NOMO-1 (cell line): ENCODE measurements around the gene PACSIN1.
A peak's percentile ranks its signal among the peaks of the same experiment; 100 is the strongest.

Source experiments
- DNase-seq, 2 experiments: peaks; one replicate each; lab custom pipeline; 2025; ENCODE audit not compliant: unreplicated experiment in 2 of 2; lab: John Stamatoyannopoulos, UW

PACSIN1 gene

DNA sequence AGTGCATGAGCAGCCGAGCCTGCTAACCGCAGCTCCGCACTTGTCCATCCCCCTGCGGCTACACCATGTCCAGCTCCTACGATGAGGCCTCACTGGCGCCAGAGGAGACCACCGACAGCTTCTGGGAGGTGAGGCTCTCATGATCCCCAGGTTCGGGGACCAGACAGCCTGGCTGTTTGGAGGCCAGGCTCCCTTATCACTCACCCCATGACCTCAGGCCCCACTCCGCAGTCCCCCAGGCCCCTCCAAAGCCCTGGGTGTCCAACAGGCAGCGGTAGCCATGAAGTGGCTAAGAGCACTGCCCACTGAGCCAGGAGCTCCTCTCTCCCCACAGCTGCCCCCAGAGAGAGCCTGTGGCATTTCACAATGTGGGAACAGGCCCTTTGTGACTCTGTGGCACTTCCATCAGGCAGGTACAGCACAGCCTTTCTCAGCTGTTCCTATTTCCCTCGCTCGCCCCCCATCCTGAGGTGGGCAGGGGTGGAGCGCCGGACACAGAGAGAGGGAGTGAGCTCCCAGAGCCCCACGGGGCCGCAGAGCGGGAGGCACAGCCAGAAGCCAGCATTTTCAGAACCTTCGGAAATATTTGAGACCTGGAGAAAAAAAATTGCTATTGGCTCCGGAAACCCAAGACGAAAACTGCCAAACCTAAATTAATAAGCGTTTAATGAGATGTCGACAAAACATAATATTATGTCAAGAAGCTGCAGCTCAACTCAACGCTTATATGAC lies 60.5 kb downstream of the PACSIN1 start:
- DNase-seq: no peak

DNA sequence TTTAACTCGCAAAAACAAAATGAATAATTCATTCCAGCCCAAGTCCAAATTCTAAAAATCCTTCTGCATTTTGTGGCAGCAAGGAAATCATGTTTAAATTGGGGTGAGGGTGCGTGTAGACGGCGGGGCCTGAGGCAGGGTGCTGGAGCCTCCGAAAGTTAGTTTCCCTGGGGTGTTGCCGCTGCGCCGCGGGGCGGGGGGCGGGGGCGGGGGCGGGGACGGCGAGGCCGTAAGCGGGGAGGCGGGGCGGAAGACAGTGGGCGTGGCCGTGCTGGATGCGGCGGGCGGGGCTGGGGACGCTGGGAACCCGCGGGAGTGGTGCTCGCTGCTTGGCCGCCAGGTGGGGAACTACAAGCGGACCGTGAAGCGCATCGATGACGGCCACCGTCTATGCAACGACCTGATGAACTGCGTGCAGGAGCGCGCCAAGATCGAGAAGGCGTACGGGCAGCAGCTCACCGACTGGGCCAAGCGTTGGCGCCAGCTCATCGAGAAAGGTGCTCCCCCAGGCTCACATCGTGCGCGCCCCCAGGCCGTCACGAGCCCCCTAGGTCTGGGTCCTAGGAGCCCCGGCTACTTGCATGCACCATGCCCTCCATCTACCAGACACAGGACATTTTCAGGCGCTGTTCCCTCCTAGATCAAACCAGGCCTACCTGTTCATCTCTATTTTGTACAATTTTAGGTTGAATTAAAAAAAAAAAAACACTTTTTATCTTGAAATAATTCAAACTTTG lies 61.3 kb downstream of the PACSIN1 start:
- peak; percentile 86 to 93 for DNase-seq

DNA sequence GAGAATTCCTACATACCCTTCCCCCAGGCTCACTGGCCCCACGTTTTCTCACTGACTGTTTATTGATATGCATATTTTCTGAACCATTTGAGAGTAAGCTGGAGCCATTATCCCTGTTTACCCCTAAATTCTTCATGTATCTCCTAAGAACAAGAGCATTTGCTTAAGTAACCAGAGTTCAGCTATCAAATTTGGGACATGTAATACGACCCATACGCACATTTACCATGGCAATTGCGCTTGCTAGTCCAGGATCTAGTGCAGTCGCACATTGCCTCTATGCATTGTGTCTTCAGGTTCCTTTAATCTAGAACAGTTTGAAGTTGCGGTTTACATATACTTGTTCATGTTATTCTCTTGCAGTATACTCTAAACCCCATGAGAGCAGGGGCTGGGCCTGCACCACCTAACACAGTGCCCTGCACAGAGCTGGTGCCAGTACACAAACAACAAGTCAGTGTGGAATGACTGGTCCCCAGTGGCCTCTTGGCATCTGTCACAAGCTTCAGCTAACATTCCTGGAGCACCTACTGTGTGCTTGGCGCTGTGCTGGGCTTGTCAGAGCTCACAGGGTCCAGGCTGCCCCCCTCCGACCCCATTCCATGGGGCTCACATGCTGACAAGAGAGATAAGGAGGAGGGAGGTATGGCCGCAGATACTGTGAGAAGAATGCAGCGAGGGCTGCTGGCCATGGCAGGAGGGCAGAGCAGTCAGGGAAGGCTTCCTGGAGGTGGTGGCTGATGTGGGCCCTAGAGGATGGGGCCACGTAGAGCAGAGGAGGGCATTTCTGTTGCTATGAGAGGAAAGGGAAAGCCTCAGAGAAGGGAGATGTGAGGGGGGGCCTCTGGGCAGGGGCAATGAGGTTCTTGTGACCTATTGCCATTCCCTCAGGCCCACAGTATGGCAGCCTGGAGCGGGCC lies 62.1 kb downstream of the PACSIN1 start:
- no peak for DNase-seq

DNA sequence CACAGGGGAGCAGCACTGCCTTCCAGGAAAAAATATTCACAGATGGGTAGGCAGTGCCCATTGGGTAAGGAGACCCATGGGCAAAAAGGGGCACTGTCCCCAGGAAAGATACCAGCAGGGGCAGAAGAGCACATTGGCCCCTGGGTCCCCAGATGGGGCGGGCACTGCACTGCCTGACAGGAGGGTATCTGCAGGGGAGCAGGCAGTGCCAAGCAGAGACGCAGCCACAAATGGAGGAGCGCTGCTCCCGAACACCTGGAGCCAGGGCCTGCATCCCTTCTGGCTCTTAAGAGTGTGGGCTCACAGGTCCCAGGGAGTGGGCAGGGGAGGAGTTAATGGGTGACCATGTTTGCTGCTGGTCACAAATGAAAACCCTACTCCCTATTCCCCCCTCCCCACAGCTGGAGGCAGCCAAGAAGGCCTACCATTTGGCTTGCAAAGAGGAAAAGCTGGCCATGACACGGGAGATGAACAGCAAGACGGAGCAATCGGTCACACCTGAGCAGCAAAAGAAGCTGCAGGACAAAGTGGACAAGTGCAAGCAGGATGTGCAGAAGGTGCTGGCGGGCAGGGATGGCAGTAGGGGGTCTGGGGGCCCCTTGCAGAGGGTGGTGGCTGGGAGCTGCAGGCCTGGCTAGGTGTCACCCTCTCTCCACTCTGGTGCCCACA lies 63.3 kb downstream of the PACSIN1 start:
- no peak for DNase-seq

DNA sequence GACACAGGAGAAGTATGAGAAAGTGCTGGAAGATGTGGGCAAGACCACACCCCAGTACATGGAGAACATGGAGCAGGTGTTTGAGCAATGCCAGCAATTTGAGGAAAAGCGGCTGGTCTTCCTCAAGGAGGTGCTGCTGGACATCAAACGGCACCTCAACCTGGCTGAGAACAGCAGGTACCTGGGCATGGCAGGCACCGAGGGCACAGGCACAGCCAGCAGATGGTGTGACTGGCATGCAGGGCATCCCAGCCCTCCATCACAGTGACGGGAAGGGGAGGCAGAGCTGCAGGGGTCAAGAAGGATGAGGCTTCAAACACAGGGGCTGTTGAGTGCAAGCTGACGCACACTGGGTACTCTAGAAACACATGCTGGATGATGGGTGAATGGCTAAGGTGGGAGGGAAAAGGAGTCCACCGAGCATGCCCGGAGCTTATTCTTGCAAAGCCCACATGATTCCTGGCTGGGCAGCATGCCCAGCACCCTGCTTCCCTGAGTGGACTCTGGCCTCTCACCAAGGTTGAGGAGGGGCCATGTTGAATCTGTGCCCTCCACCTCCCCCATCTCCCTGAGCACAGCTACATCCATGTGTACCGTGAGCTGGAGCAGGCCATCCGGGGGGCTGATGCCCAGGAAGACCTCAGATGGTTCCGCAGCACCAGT lies 63.9 kb downstream of the PACSIN1 start:
- no peak for DNase-seq

DNA sequence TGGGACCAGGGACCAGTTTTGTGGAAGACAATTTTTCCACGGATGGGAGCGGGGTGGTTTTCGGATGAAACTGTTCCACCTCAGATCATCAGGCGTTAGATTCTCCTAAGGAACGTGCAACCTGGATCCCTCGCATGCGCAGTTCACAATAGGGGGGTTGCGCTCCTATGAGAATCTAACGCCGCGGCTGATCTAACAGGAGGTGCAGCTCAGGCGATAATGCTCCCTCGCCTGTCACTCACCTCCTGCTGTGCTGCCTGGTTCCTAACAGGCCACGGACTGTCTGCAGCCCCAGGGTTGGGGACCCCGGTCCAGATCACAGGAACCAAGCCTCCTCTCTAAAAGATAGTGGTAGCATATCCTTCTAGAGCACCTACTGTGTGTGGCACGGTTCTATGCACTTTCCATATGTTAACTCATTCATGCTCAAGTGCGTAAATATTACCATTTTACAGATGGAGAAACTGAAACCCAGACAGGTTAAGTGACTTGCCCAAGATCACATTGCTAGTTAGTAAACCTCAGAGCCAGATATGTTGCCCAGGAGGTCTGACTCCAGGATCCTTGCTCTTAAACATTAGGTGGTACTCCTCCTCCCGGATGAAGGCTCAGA lies 65.0 kb downstream of the PACSIN1 start:
- DNase-seq: no peak

DNA sequence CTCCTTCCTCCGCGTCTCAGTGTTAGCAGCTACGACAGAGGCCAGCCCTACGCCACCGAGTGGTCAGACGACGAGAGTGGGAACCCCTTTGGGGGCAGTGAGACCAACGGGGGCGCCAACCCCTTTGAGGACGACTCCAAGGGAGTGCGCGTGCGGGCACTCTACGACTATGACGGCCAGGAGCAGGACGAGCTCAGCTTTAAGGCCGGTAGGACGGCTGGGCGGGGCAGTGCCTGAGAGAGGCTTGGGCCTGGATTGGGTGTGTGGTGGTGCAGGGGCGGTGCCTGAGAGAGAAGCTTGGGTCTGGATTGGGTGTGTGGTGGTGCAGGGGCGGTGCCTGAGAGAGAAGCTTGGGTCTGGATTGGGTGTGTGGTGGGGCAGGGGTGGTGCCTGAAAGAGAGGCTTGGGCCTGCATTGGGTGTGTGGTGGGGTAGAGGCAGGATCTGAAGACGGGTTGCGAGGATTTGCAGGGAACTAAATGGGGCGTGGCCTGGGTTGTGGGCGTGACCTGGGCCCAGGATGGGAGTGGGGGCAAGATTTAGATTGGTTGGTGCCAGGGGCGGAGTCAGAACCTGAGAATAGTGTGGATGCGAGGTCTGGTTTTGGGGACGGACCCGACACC lies 65.8 kb downstream of the PACSIN1 start:
- no peak for DNase-seq

DNA sequence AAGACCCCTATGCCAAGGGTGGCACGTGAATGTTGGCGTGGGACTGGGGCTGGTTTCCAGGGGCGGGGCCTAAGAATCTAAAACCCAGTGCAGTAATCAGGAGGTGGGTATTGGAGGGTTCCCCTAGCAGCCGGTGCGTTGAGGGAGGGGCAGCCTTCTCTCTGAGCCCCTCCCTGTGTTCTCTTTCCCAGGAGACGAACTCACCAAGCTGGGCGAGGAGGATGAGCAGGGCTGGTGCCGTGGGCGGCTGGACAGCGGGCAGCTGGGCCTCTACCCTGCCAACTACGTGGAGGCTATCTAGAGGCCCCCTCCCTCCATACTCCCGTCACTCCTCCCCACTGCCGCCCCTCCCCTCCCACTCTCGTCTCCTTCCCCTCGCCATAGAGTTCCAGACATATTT lies 66.4 kb downstream of the PACSIN1 start:
- no peak for DNase-seq

DNA sequence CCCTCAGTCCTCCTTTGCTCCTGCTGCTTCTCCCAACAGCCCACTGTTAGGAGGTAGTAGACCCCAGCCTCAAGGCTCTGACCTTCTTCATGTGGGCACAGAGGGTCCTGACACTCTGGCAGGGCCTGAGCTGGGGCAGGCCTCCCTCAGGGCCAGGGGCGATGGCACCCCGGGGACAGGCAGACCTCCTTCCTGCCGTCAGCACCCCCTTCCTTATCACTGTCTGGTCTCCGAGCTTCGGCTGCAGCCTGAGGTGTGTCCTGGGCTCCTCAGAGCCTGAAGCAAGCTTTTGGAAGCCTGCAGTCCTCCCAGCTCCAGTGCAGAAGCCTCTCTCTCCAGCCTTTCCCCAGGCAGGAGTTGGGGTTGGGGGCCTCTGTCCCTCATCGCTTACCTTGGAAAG lies 68.3 kb downstream of the PACSIN1 start:
- no peak for DNase-seq

DNA sequence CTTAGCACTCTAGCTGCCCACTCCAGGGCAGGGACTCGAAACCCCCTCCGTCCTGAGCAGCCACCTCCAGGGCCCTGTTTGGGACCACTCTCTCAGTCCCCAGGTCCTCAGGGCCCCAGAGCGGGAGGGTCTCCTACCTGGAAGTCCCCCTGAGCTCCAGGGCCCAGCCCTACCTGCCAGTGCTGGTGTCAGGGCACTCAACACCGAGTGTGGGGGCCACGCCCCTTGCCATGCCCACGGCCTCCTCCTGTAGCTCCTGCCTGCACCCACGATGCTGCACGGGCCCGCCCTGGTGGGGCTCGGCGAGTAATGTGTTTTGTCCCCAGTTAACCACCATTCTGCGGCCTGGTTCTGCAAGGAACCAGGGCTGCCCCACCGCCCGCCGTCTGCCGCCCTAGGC lies 68.8 kb downstream of the PACSIN1 start:
- no peak for DNase-seq

DNA sequence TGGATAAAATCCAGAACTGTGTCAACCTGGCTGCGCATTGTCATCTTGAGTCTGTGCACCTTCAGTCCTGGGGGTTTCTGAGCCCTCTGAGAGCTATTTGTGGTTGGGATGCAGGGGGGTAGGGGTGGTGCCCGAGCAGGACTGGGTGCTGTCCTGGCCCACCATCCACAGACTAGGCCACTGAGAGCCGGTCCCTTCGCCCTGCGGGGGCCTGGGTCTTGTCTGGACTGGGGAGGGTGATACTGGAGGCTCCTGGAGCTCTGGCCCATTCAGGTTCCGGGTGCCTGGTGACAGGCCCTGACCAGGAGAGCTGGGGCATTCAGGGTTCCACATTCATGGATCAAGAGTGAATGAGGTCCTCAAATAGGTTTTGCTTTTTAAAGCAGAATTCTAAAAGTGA lies 69.3 kb downstream of the PACSIN1 start:
- DNase-seq: no peak

DNA sequence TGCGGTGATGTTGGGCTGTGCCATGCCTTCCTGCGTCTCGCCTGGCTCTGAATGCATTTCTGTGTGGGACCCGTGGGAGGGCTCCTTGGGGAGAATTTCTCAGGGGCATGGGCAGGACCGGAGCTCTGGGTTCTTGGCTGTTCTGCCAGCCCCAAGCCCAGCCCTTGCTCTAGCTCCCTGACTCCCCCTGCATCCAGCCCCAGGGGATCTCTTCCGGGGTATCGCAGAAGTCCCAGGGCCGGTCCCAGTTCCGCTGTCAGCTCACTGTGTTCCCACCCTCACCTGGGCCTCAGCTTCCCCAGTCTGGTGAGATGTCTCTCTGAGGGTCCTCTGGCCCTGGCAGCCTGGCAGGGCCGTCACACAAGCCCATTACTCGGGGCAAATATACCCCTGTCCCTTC lies 69.8 kb downstream of the PACSIN1 start:
- DNase-seq: no peak

DNA sequence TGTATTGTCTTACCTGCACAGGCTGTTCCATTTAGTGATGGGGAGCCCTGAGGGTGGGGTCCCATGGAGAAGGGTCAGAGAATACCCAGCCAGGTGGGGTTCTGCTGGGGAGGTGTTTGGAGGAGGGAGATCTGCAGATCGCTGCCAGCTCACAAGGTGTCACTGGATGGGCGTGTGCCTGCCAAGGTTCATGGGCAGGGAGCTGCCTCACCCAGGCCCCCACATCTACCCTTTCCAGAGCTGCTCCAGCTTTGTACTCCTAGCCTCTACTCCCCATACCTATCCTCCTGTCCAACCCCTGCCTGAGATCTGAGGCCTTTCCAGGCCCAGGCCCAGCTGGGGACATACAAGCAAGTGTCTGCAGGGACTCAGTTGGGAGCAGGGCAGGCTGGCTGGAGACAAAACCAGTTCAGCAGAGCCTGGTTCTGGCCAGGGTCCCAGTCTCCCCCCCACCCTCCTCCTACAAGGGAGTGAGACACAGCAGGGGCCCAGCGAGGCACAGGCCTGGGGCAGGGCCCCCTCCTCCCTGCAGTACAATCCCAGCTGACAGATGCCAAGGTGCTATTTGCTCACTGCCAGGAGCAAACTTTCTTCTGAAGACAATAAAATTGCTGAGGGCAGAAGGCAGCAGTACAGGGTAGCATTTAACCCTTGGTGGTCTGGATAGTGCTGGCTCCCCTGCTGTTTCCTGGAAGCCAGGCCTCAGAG lies 70.5 kb downstream of the PACSIN1 start:
- no peak for DNase-seq

DNA sequence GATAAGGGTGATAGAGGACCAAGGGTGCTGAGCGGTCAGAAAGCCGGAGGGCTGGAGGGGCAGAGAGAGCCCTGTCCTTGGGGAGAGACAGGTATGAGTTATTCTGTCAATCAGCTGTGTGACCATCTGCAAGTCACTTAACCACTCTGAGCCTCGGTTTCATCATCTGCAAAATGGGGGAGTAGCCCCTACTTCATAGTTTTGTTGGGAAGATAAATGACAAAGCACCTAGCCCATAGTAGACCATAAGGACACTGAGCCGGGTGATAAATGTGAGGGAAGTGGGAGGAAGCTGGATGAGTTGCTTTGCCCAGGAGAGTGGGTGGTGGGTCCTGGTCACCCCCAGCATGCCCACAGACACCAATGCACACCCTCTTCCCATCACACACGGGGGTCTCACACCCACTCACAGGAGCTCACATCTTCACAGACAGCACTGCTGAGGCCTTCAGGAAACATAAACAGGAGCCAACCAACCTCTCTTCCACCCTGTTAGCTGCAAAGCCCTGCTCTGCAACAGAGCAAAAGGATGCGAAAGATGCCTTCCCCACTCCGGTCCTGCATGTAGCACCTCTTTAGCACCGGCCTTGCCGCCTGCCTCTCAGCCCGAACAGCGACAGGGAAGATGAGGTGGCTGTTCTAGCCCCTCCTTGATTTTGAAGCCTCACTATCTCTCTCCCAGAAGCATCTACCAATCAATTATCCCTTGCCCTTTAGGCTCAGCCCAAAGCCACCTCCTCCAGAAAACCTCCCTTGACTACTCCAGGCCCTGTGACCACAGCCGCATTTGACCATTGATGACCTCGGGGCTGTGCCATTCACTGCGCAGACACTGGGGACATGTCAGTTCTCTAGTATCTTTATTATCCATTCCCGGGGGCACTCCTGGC lies 71.3 kb downstream of the PACSIN1 start:
- DNase-seq: no peak

DNA sequence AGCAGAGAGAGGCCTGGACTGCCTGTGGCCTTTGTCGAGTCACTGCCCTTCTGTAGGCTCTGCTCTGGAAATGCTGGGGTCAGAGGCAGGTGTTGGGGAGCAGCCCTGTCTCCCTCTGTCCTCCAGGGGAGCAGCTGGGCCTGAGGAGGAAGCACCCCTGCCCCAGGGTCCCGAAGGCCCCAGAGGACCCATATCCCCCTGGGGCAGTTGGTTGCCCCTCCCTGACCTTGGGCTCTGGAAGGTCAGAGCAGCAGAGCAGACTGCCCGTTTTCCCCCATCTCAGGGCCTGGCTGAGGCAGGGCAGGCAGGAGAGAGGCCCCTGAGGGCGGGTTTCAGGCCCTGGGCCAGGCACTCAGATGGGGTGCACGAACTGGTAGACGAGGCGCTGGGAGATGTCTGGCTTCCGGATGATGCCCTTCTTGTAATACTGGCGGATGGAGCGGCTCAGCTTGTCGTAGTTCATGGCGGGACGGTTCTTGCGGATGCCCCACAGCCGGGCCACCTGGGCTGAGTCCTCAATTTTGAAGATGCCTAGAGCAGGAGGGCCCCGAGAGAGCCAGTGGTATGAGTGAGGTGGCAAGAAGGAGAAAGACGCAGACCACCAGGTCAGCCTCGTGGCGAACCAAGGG lies 72.2 kb downstream of the PACSIN1 start:
- DNase-seq: no peak

DNA sequence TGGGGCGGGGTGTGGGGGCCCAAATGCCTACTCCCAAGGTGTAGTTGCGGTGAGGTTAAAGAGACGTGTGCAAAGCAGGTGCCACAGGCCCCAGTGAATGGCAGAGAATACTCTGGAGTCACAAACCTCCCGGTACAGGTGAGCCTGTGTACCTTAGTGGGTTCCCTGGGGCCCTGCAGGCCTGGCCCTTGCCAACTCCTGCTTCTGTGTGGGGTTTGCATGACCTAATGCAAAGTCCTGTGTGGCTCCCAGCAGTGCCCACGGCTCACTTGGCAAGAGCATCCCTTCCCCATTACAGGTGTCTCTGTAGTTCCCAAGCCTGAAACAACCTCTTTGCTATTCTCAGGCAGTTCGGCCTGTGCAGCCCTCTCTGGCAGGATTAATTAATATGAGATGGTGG lies 72.7 kb downstream of the PACSIN1 start:
- DNase-seq: no peak

DNA sequence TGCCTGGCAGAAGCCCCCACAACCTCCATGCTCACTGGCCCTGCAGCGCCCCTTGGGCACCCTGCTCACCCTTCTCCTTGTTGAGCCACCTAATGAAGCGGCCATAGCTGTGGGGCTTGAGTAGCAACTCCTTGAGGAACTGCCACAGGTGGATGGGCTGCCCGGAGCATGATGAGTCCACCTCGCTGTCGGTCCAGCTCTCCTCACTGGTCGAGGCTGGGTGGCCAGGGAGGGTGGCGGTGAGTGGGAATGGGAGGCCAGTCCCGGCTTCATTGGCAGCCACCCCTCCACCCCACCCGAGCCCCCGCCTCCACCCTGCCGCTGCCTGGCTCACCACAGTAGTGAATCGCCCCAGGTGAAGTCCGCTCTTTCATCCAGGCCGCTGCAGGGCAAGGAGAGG lies 73.3 kb downstream of the PACSIN1 start:
- no peak for DNase-seq
